Inflammatory macrophage (primary cell): Measurements from ENCODE around the gene NUP62.

ENCODE experiments used
- DNase-seq, 2 donors: peaks; one replicate each; pipeline ENCODE4 v3.0.0-alpha.2; 2020 to 2022

The NUP62 gene

GRCh38 chr19:49863935-49864320, 65.4 kb downstream of the NUP62 start:
- no peak for DNase-seq

- no peak for DNase-seq
These were observed 65.9 kb downstream of the NUP62 start for GRCh38 chr19:49863254-49863934.

- no peak for DNase-seq
These were observed 66.7 kb downstream of the NUP62 start for GRCh38 chr19:49862391-49863253.

GRCh38 chr19:49861541-49862378, 67.5 kb downstream of the NUP62 start:
- no peak for DNase-seq

GRCh38 chr19:49861107-49861506, 68.2 kb downstream of the NUP62 start:
- no peak for DNase-seq

GRCh38 chr19:49860336-49861102, 68.8 kb downstream of the NUP62 start:
- no peak for DNase-seq

- no peak for DNase-seq
These were observed 69.5 kb downstream of the NUP62 start for GRCh38 chr19:49859682-49860335.

GRCh38 chr19:49858088-49858985, 71.0 kb downstream of the NUP62 start:
- DNase-seq: no peak

GRCh38 chr19:49857838-49858087, 71.5 kb downstream of the NUP62 start:
- no peak for DNase-seq

- no peak for DNase-seq
These were observed 72.1 kb downstream of the NUP62 start for GRCh38 chr19:49857061-49857837.
